ENCODE measurements around the gene FNDC10. TPM values are rescaled to one million over a fixed set of nuclear protein-coding genes. Genes with fewer than 3 reads are reported as not detected.
A peak's percentile ranks its signal among the peaks of the same experiment; 100 is the strongest.

The FNDC10 gene
- total RNA-seq, 1 experiment from 2014 or later: 15.2 TPM

GRCh38 chr1:1582585-1583346 lies 17.2 kb downstream of the FNDC10 start:
- H2AK5ac ChIP-seq (ENCODE audit: insufficient read length, low read length): no peak overlapping the region
- no peaks in the 10 kb centered on the region for H4K20me1 ChIP-seq (ENCODE audit: control insufficient read depth, insufficient read depth, insufficient read length)
- H4K8ac ChIP-seq (replicated peaks; ENCODE audit: insufficient read length, low read depth, low read length): no peak overlapping the region
- no peak overlapping the region for H2BK12ac ChIP-seq (ENCODE audit: insufficient read length, low read depth, low read length)
- H3K9me3 Mint-ChIP-seq: no peaks in the 10 kb centered on the region
- no peaks in the 10 kb centered on the region for H3K36me3 Mint-ChIP-seq (ENCODE audit: insufficient read depth in 1 of 3, low read depth in 3 of 3)
- no peak overlapping the region for H3K4ac ChIP-seq (ENCODE audit: low read depth, low read length)
- H2BK15ac ChIP-seq (ENCODE audit: low read depth, low read length): no peak overlapping the region
- H3K27me3 Mint-ChIP-seq (ENCODE audit: low read depth): peaks cover 63% of the 10 kb centered on the region
- no peak overlapping the region for H3K14ac ChIP-seq (ENCODE audit: insufficient read depth, low read length)
- WGBS (ENCODE audit: extremely low coverage, insufficient read length, low lambda C conversion rate): no CpG with 5 or more reads among the region's 9 CpGs
- no peaks in the 10 kb centered on the region for H3K27me3 ChIP-seq (ENCODE audit: insufficient read depth, low read length)
- H2AFZ ChIP-seq (ENCODE audit: low read length): no peak overlapping the region
- H4K5ac ChIP-seq (ENCODE audit: insufficient read length, low read depth, low read length): no peak overlapping the region
- no peak overlapping the region for H3T11ph ChIP-seq (ENCODE audit: low read length)
- H3K79me2 ChIP-seq (ENCODE audit: insufficient read depth, low read length): no peaks in the 10 kb centered on the region
- H3K27ac ChIP-seq (ENCODE audit: insufficient read length, low read depth, low read length): no peak overlapping the region
- TF ChIP-seq CTCF (conservative IDR thresholded peaks at IDR 0.05): no peak
- no peaks in the 10 kb centered on the region for H3K23me2 ChIP-seq (ENCODE audit: insufficient read length, low read depth, low read length, poor library complexity, severe bottlenecking)
- no peak overlapping the region for H3K4me3 Mint-ChIP-seq
- H3K56ac ChIP-seq (ENCODE audit: insufficient read length, low read depth, low read length): no peak overlapping the region
- no peak overlapping the region for H2BK20ac ChIP-seq (ENCODE audit: low read depth, low read length, poor library complexity, severe bottlenecking)
- no peak overlapping the region for H2BK5ac ChIP-seq (ENCODE audit: insufficient read length, low read length)
- no peak overlapping the region for H3K9ac ChIP-seq (ENCODE audit: extremely low read depth, insufficient read length, low read length)
- H2BK120ac ChIP-seq (ENCODE audit: low read depth, low read length, poor library complexity, severe bottlenecking): no peak overlapping the region
- no peak overlapping the region for H3K18ac ChIP-seq (ENCODE audit: insufficient read length, low read depth, low read length)
- H4K91ac ChIP-seq (ENCODE audit: insufficient read length, low read depth, low read length): no peak overlapping the region
- no peak overlapping the region for H3K23ac ChIP-seq (ENCODE audit: insufficient read length, low read depth, low read length)
- no peaks in the 10 kb centered on the region for H3K79me1 ChIP-seq (ENCODE audit: insufficient read depth, low read depth, low read length, poor library complexity, severe bottlenecking)
- DNase-seq: no peak
- H3K27ac Mint-ChIP-seq: peak overlapping the region in 1 of 3 experiments; percentile 42; a peak in 1 of 7 replicates
- H3K4me1 ChIP-seq (ENCODE audit: insufficient read depth, low read length): no peaks in the 10 kb centered on the region
- H3K4me2 ChIP-seq (ENCODE audit: insufficient read depth, insufficient read length, low read length): no peak overlapping the region
- peaks cover 7 to 10% of the 10 kb centered on the region in 2 experiments; a peak in 3 of 4 replicates for H3K4me1 Mint-ChIP-seq
- no peaks in the 10 kb centered on the region for H3K9me3 ChIP-seq (ENCODE audit: control insufficient read depth, low read depth, low read length)
